Measurements from ENCODE around the gene GTSE1. TPM values are rescaled to one million over a fixed set of nuclear protein-coding genes. Genes with fewer than 3 reads are reported as not detected.

GTSE1 gene
- total RNA-seq, 1 experiment from 2014 or later = 46.1 TPM

DNA sequence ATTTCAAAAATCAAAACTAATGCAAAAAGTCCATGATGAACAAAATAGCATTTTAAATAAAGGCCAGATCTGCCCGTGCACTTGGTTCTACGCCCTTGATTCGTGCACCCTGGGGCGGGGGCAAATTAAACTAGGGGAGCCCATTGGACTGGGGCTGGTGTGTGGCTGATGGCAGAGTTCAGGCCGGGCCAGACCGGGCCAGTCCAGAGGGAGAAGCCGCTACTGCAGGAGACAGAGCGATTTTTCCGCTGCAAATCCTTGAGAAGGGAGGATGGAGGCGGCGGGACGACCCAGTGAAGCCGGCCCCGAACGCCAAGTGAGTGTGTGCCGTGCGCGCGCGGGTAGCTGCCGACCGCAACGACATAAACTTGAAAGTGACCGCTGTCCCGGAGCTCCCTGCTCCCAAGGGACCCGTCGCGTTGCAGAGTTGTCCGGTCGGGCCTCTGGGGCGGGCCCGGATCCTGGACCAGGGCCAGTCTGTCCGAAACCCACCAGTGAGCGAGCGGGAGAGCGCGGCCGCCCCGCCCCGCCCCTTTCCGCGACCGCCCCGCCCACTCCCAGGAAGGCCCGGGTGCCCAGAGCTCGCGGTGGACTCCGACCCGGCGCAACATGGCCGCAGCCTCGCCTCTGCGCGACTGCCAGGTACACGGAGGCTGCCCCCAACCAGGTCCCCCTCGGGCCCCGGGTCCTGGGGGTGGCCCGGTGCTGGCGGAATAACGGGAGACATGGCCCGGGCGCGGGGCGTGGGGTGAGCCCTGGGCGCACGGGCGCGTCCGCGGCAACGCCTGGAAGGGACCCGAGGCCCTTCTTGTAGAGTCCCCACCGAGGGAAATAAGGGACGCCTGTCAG, 29.0 kb upstream of the GTSE1 start, which contains the start of gene TTC38 (continued):
- TF ChIP-seq, protein P1, sequence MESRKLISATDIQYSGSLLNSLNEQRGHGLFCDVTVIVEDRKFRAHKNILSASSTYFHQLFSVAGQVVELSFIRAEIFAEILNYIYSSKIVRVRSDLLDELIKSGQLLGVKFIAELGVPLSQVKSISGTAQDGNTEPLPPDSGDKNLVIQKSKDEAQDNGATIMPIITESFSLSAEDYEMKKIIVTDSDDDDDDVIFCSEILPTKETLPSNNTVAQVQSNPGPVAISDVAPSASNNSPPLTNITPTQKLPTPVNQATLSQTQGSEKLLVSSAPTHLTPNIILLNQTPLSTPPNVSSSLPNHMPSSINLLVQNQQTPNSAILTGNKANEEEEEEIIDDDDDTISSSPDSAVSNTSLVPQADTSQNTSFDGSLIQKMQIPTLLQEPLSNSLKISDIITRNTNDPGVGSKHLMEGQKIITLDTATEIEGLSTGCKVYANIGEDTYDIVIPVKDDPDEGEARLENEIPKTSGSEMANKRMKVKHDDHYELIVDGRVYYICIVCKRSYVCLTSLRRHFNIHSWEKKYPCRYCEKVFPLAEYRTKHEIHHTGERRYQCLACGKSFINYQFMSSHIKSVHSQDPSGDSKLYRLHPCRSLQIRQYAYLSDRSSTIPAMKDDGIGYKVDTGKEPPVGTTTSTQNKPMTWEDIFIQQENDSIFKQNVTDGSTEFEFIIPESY (IDR thresholded peaks at IDR 0.05; ENCODE audit: extremely low read depth, insufficient replicate concordance, low read length) = no peak
- peak; percentile 80 for TF ChIP-seq POLR2A (IDR thresholded peaks at IDR 0.05; ENCODE audit: borderline replicate concordance, extremely low read depth, insufficient read depth, insufficient read length)
- TF ChIP-seq, protein P2, sequence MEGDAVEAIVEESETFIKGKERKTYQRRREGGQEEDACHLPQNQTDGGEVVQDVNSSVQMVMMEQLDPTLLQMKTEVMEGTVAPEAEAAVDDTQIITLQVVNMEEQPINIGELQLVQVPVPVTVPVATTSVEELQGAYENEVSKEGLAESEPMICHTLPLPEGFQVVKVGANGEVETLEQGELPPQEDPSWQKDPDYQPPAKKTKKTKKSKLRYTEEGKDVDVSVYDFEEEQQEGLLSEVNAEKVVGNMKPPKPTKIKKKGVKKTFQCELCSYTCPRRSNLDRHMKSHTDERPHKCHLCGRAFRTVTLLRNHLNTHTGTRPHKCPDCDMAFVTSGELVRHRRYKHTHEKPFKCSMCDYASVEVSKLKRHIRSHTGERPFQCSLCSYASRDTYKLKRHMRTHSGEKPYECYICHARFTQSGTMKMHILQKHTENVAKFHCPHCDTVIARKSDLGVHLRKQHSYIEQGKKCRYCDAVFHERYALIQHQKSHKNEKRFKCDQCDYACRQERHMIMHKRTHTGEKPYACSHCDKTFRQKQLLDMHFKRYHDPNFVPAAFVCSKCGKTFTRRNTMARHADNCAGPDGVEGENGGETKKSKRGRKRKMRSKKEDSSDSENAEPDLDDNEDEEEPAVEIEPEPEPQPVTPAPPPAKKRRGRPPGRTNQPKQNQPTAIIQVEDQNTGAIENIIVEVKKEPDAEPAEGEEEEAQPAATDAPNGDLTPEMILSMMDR (IDR thresholded peaks at IDR 0.05 in 2 of 3, conservative IDR thresholded peaks at IDR 0.05 in 1 of 3; ENCODE audit: borderline replicate concordance in 1 of 3, insufficient read depth in 1 of 3, low read depth in 2 of 3, low read length in 2 of 3) = no peak
- no peak for TF ChIP-seq SRF (IDR thresholded peaks at IDR 0.05; ENCODE audit: low read depth)
- TF ChIP-seq ZNF274 (IDR thresholded peaks at IDR 0.05; ENCODE audit: low read depth, low read length) = no peak
- TF ChIP-seq SP1 (IDR thresholded peaks at IDR 0.05; ENCODE audit: low read depth) = peak; percentile 41; the same call in 1 of the 2 replicates
- TF ChIP-seq POLR2AphosphoS5 (IDR thresholded peaks at IDR 0.05; ENCODE audit: low read depth, low read length) = peak; percentile 91
- TF ChIP-seq RAD21 (IDR thresholded peaks at IDR 0.05; ENCODE audit: low read depth) = no peak
